Measurements from ENCODE around the gene SLC41A1.

DNA sequence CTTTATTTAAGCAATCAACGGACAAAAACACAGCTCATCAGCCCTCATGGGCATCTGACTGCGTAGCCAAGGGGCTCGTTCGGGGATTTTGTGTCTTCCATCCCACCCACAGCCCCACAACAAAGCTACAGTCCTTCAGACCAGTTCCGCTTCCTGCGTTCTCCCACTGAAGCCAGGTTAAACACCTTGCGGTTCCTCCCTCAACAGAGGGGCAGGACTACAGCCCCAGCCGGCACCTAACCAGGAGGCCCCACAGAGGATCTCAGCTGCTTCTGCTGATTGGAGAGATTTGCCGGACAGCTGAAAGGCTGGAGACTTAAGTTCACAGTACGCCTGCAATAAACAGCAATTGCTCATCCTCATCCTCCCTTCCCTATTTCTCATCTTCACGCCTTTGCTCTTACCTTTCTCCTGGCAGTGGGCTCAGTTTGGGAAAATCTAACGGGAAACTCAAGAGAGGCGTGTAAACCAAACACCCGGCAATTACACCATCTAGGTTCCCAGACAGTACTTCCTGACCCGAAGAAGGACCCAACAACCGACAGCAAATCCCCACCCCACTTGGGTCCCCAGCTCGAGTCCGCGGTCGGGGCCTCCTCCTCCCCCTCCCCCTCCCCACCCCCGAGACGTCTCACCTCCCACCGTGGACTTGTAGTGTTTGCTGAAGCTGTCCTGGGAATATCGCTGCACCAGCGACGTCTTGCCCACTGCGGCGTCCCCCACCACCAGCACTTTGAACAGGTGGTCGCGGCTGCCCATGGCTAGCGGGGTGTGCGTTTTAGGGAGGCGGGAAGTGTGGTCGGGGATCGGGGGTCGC is 38.6 kb downstream of the SLC41A1 start:
- no peak for TF ChIP-seq MYC (IDR thresholded peaks at IDR 0.05; ENCODE audit: low read depth, low read length)
- TF ChIP-seq, protein P1, sequence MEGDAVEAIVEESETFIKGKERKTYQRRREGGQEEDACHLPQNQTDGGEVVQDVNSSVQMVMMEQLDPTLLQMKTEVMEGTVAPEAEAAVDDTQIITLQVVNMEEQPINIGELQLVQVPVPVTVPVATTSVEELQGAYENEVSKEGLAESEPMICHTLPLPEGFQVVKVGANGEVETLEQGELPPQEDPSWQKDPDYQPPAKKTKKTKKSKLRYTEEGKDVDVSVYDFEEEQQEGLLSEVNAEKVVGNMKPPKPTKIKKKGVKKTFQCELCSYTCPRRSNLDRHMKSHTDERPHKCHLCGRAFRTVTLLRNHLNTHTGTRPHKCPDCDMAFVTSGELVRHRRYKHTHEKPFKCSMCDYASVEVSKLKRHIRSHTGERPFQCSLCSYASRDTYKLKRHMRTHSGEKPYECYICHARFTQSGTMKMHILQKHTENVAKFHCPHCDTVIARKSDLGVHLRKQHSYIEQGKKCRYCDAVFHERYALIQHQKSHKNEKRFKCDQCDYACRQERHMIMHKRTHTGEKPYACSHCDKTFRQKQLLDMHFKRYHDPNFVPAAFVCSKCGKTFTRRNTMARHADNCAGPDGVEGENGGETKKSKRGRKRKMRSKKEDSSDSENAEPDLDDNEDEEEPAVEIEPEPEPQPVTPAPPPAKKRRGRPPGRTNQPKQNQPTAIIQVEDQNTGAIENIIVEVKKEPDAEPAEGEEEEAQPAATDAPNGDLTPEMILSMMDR (IDR thresholded peaks at IDR 0.05; ENCODE audit: low read depth, low read length) = no peak
- TF ChIP-seq, protein P2, sequence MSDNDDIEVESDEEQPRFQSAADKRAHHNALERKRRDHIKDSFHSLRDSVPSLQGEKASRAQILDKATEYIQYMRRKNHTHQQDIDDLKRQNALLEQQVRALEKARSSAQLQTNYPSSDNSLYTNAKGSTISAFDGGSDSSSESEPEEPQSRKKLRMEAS (IDR thresholded peaks at IDR 0.05; ENCODE audit: low read depth, low read length) = no peak

Measured in NB4 (cell line).